OCI-M1 (cell line): ENCODE data around the gene STARD5.

Experiments
- DNase-seq: peaks from one replicate; lab custom pipeline; 2025; lab: John Stamatoyannopoulos, UW

Gene STARD5

GRCh38 chr15:81311752-81312464 lies 12.0 kb downstream of the STARD5 start:
- DNase-seq, result peak; percentile 25

- no peak for DNase-seq
These were observed 13.5 kb downstream of the STARD5 start for GRCh38 chr15:81310480-81310879.

GRCh38 chr15:81309647-81310450 lies 14.1 kb downstream of the STARD5 start:
- no peak for DNase-seq

DNA sequence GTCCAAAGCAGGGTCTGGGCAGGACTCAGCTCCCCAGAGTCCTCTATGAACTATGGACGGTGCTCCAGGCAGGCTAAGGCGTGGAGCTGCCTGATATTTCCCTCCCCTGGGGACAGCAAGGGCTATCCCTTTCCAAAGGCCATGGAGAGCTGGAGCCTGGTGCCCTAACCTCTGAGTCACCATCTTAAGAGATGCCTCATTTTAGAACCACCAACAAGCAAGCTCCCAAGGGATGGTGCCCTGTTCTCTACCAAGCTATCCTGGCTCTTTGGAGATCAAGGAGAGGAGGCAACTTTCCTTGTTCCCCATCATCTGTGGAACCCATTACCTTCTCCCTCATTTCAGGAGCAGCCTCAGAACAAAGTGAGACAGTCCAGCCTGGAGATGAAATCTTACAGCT lies 15.7 kb downstream of the STARD5 start:
- no peak for DNase-seq

DNA sequence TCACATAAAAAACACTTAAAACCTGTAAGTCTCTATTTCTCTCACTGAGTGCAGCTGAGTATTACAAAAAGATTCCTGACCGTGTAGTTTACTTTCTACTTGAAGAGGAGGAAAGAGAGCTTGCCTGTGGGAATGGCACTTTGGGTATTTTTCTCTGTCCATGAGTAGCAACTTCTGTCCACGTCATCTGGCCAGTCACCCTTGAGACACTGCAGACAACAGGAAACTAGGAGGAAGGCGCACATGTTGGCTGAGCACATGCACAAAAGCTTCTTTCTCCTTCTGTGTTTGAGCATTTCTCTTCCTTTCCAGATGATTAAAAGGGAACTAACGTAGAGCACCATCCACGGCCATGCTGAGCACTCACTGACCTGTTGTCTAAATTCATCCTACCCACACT lies 19.7 kb downstream of the STARD5 start:
- DNase-seq, result no peak

DNA sequence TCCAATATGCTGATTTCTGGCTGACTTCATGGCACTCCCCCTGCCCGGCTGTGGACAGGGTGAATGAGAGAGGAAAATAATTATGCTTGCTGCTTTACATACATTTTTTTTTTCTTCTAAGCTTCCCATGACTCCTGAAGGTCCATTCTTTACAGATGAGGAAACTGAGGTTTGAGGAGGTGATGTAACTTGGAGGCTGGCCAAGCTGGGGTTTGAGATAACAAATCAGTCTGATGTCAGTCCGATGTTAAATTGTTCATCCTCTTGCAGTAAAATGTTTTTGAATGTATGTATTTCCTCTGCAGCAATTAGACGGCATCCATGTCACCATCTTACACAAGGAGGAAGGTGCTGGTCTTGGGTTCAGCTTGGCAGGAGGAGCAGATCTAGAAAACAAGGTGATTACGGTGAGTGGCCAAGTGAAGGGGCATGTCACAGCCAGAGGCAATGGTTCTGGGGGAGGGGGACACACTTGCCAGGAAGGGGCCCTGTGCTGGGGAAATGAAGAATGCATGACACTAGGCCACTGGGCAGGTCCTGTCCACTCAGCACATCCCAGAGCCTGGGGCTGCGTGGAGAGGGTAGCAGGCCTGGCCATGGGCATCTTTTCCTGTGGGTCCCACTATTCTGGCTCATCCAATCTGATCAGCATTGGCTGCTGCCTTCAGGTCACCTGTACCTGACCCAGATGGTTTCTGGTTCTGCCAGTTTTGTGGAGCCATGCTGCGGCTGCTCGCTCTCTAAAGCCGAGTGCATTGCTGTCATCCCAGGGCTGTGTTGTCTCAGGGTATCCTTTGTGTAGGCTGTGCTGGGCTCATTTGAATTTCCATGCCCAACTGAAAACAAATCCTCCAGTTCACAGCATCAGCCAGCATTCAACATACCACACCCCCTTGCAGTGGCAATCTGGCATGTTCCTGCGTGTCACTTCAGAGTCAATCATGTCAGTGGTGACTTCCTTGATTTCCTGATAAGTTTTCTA lies 20.4 kb downstream of the STARD5 start:
- DNase-seq, result no peak

DNA sequence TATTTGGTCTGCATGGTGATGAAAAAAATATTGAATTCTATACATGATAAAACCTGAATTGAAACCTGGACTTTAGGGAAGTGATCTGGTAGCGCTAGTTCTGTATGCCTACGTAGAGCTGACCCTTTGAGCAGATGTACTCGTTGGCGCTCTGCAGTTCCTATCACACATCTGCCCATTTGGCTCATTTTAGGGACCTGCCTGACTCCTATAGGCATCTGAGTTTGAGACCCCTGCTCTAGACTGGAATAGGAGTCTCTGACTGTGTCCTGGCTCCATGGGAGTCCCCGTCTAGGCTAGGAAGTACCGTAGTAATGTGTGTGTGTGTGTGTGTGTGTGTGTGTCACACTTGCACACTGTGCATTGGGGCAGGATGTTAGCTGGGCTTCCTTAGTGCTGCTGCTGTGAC lies 21.2 kb downstream of the STARD5 start:
- DNase-seq, result no peak

DNA sequence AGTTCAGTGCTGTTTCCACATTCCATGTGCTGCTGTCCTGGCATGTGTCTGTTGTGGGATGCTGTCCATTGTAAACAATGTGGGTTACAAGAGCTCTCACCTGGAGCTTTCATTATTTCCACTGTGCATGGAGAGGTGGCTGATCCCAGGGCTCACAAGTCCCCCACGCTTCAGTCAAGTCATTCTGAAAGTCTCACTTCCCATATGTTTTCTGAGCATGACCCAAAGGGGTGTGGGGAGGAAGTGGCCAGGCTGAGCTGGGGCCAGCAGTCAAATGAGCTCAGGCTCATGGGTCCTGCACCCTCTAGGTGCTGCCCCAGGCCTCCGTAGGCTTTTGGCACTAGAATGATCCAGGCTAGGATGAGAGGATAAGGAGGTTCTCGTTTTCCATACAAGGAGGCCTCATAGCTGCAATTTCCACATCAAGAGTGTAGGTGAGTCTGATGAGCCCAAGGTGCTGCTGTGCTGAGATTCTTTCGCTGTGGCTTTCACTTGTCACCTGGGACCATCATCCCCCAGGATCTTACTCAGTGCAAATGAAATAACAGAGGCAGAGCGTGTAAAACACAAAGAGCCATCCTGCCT lies 22.0 kb downstream of the STARD5 start:
- no peak for DNase-seq

DNA sequence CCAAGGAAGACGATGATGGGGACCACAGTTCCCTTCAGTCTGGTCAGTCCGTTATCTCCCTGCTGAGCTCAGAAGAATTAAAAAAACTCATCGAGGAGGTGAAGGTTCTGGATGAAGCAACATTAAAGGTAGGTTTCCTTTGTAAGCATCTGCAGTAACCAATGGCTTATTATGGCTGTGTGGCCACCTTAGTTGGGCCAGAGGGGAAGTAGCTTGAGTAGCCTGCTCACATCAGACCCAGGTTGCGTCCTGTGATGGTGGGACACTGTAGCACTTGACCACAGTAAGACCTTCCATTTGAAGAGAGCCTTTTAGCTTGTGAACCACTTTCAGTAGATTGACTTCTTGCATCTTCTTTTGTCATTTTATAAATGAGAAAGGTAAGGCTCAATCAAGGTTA lies 22.6 kb downstream of the STARD5 start:
- DNase-seq, result no peak

GRCh38 chr15:81299630-81300273 lies 24.2 kb downstream of the STARD5 start:
- DNase-seq, result no peak

DNA sequence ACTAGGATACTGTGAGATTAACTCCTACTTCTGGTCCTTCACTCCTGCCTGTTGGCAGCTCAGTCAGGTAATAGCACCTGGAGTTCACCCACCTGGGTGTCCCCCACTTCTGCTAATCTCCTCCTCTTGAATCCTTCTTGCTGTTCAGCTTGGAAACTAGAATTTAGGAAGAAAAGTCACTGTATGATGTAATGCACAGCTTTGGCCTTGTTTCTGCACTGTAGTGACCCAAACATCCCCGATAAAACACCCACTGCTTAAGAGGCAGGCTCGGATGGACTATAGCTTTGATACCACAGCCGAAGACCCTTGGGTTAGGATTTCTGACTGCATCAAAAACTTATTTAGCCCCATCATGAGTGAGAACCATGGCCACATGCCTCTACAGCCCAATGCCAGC lies 24.8 kb downstream of the STARD5 start:
- no peak for DNase-seq

- DNase-seq, result no peak
These were observed 25.3 kb downstream of the STARD5 start for GRCh38 chr15:81298611-81299010.

DNA sequence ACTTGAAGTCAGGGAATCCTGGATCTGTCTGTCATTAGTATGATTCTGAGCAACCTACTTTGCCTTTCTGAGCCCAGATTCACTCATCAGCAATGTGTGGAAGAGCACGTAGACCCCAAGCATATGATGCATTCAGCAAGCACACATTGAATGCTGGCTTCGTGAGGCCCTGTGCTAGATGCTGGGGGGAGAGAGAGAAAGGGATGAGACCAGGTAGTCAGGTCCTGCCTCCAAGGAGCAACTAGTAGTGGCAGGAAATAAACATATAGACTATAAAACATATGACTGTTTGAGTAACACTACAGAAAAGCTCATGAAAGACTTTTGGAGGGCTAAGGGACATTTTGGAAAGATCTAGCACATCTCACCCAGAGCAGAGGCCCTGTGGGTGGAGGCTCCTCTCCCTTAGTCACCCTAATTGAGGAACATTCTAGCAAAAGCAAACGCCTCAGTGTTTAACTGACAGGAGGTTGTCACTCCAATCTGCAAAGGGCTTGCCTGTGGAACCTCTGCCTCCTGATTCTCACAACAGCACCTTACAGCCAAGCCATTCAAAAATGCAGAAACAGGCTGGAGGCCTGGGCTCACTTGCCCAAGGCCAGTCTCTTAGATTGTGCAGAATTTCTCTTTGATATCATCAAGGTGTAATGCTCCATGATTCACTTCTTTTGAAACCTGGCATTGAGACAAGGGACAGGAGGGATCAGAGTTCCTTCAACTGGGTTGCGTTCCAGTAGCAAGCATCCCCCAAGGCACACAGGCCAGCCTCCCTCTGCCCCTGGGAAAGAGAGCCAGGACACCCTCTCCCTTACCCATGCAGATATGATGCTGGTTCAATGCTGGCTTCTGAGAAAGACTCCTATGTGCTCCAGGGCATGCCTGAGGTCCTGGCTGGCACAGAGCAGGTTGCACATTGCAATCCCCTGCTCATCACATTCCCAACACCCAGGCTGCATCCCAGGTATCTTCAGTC lies 26.1 kb downstream of the STARD5 start:
- no peak for DNase-seq

- DNase-seq, result no peak
These were observed 26.8 kb downstream of the STARD5 start for GRCh38 chr15:81297147-81297572.

- no peak for DNase-seq
These were observed 27.3 kb downstream of the STARD5 start for GRCh38 chr15:81296673-81297072.

DNA sequence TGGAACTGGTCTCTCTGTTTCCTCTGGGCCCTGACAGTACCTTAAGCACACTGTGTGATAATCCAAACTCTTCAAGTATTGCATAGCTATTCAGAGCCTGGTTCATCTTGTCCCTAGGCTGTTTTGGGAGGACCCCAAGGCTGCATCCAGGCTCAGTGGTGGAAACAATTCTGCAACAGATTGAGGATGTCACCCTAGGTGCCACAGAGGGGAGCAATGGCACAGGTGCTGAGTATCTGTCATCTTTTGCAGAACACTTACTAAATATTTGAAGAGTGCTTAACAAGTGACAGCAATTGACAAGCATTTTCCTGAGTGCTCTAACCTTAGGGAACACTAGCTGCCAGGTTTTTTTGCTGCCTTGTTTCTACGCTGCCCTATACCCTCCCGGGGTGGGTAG lies 27.8 kb downstream of the STARD5 start:
- no peak for DNase-seq

GRCh38 chr15:81295486-81296121 lies 28.3 kb downstream of the STARD5 start:
- DNase-seq, result no peak

GRCh38 chr15:81294516-81294880 lies 29.4 kb downstream of the STARD5 start:
- no peak for DNase-seq

GRCh38 chr15:81293728-81294515 lies 30.0 kb downstream of the STARD5 start:
- no peak for DNase-seq
